IPS-NIHi7 (cell line): ENCODE measurements around the gene TTYH3.

Experiments used
- DNase-seq: peaks from one replicate; pipeline ENCODE4 v3.0.0; 2012; ENCODE audit warnings: mixed read lengths; ENCODE audit errors: extremely low spot score

TTYH3 gene

DNA sequence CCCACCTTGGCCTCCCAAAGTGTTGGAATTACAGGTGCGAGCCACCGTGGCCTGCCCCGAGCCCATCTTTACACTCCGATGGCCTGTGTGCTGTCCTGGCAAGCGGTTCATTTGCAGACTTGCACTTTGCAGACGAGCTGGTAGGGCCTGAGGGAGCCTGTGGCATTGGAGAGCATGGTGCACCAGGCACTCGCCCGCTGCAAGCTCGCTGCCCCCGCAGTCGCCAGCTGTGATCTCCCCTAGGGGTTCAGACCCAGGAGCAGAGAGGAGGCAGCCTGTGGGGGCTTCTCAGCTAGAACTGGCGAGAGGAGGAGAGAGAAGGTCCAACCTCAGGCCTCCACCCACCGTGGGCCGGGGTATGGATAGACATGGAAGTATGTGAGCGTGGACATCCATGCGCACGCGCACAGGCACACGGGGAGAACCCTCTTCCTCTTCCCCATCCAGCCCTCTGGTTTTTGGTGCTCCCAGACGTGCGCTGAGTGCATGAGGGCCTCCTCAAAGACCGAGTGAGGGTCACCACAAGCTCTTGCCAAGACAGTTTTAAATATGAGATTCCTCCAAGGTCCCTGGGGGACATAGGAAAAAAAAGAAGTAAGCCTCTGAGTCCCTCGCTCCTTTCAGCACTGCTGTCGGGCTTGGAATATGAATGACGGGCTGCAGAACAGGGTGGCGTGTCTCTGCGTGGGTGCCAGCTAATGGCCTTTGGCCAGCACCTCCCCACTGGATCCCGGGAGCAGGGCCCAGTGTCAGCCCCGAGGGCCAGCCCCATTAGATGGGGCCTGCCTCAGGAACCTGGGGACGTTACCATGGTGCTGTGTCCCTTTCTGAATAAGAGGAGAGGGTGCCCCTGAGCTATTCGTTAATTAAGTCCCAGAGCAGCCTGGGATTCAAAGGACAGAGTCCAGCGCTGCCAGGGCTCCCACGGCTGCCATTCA, 15.1 kb upstream of the TTYH3 start:
- no peak for DNase-seq

DNA sequence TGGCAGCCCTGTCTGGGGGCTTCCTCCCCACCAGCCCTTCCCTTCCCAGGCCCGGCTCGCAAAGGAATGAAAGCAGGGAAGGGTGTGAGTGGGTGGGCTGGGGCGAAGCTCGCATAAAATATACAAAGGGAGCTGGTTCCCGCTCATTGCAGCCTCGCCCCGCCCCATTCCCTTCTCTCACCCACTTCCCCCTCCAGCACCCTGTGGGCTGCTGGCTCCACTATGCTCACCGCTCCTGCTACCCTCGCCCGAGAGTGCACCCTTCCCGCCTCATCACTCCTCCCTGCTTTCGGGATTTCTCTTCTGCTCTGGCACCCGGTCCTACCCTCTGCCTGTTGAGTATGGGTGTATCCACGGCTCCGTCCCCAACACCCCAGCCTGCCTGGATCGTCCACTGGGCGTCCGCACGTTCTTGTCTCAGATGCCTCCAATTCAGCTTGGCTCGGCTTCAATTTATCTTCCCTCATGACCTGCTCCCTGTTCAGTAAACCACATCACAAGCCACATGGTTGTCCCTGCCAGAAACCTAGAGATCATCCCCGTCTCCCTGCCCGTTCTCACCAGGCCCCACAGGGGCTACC, 14.4 kb upstream of the TTYH3 start:
- no peak for DNase-seq

DNA sequence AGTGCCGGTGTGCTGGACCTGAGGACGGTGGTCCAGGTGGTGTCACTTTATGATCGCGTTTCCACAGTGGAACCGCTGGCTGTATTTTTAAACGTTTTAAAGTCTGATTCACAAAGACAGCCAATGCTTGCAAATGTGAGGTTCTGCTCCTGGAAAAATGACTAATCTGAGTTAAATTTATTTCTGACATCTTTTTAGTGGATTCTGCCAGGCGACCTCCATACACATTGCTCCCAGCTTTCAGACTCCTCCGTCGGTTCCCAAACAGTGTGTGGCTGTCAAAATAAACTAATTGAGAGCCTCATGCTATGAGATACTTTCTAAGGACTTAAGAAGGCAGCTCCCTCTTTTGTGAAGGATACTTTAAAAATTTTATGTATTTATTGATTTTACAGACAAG, 12.7 kb upstream of the TTYH3 start:
- no peak for DNase-seq

DNA sequence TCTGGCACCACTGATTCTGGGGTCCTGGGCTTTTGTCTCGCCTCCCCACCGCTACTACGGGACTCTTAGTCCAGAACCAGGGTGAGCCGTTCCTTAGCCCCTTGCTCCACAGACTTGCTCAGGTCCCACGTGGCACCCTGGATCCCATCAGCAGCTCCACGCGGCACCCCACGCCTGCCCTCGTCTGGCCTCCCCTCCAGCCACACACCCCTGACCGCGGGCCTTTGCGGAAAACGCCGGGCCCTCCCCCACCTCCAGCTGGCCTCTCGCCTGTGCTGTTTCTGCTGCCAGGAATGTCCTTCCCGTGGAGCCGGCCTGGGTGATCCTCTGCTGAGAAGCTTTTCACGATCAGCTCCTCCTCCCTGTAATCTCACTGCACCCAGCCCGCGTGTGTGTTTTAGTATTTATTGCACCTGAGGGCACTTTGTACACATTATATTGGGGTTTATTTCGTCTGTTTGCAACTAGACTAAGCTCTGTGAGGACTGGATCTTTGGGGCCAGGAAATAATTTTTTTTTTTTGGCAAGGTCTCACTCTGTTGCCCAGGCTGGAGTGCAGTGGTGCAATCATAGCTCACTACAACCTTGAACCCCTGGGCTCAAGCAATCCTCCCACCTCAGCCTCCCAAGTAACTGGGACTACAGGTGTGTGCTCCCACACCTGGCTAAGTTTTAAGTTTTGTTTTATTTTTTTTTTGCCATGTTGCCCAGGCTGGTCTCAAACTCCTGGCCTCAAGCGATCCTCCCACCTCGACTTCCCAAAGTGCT, 10.5 kb upstream of the TTYH3 start:
- DNase-seq = no peak

DNA sequence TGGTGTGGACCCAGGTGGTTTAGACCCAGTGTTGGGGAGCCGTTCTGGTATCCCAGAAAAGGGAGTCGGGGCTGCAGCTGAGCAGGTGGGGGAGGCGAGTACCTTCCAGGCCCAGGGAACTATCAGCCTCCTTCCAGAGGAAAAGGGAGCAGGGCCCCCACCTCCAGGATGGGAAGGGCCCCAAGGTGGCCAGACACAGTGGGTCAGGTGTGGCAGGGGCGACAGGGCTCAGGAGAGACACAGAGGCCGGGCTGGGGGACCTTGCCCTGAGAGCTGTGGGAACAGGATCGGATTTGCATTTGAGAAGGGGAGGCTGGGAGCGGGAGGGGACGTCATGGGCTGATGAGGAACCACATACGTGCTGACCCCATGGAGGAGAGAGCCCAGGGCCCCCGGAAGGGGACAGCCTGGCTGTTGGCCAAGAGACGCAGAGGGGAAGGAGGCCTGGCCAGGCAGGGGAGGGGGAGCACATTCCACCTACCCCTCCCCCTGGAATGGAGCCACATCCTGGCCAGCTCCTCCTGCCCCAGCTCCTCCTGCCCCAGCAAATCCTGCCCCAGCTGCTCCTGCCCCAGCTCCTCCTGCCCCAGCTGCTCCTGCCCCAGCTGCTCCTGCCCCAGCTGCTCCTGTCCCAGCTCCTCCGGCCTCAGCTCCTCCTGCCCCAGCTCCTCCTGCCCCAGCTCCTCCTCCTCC, 9.7 kb upstream of the TTYH3 start:
- peak; percentile 72 for DNase-seq

DNA sequence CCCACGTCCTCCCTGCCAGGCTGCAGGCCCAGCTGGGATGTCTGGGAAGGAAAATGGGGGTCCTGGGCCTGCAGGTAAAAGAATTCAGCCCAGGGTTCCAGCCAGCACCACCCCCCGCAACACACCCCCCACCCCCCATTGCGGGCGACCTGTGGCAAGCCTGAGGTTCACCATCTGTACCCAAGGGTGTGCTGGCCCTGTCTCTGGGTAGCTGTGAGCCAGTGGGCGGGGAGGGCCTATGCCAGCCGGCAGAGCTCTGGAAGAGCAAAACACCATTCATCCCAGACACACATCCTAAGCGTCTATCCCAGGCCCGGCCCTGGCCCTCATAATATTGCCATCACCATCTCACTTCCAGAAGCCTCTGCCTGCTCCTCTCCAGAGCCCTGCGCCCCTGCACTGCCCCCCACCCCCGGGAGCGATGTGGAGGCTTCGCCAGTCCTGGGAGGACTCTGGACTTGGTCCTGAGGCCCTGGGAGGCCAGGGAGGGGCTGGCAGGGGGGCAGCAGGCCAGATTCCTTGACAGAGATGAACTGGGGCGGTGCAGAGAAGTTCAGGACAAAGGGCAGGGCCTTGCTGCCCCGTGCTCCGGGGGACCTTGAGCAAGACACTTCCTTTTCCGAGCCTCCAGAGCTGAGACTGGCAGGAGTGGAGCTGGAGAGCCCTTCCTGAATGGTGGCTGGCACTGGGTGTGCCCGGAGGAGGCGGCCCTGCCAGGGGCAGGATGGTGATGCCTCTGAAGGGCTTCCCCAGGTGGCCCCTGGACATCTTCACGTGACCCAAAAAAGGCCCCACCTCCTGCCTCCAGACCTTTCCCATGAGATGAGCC, 8.7 kb upstream of the TTYH3 start:
- DNase-seq = no peak

DNA sequence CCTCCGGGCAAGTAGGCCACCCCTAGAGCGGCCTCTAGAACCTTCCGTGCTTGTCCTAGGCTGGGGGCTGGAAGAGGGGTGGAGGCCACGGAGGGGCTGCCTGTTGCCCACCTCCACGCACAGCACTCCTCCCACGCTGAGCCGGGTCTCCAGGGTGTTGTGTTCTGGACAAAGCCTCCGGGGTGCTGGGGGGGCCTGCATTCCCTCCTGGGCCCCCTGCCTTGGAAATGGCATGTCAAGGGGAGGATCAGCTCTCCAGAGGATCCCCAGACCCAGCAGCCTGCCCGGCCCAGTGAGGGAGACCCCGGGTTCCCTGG, 8.1 kb upstream of the TTYH3 start:
- DNase-seq = no peak

DNA sequence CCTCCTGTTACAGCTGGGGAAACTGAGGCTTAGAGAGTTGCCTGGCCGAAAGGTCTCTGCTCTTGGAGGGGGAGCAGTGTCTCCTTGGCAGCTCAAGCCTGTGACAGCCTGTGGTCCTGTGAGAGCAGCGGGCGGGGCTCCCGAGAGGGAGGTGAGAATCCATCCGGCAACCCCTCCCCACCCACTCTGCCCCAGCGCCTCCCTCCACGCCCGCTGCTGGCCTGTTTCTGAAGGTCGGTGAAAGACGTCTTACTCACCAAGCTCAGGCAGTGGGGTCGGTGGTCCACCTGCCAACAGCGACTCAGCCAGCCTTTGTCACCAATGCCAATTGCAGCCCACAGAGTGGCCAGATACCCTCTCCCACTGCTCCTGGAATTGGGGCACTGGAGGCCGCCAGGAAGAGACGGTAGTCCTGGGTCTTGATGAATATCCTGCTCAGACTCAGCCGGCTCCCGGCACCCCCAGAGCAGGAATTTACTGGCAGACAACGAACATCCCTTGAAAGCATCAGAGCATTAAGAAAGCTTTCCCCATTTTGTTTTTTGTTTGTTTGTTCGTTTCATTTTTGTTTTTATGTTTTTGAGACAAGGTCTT, 7.4 kb upstream of the TTYH3 start:
- no peak for DNase-seq

DNA sequence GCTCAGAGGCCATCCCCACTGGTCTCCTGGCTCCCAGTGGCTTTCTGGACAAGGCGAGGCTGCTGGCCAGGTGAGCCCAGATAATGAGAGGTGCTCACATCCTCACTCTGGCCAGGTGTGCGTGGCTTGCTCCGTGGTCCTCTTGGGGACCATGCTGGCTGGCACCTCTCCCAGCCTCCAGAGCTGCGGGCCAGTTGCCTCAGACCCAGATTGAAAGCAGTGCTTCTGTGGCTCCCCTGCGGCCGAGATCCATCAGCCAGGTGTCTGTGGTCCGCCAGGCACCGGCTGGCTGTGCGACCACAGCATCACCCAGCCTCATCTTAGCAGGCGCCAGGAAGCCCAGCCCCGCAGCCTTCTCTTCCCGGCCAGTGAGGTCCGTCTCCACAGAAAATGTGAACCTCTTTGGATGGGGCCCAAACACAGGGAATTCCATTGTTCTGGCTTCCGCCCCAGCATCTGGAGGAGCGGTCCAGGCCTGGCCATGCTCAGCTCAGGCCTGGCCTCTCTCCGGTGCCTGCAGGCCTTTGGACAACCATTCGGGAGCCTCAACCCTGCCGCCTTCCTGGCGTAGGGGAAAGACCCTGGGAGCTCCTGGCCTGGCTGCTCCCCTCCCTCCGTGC, 5.2 kb upstream of the TTYH3 start:
- no peak for DNase-seq

DNA sequence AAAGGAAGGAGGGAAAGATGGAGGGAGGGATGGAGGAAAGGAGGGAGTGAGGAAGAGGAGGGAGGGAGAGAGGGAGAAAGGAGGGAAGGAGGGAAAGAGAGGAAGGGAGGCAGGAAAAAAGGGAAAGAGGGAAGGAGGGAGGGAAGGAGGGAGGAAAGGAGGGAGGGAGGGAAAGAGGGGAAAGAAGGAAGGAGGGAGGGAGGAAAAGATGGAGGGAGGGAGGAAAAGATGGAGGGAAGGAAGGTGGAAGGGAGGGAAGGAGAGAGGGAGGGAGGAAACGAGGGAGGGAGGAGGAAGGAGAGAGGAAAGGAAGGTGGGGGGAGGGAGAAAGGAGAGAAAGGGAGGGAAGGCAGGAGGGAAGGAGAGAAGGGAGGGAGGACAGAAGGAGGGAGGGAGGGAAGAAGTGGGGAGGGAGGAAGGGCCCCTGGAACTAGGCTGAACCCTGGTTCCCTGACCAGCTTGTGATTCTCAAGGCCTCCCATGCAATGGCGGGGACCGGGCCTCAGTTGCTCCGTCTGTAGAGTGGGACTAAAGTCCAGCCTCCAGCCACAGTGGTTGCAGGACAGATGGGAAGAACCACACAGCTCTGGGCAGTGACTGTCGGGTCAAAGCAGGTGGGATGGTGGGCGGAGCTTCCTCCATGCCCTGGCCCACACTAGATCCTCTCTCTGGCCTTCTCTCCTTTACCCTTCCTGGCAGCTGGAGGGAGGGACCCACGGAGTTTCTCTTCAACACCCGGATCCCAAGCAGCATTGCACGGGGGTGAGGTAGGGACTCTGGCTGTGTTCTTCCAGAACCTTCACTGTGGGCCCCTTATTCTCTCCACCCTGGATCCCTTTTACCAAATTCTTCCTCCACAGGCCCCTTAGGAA, 4.3 kb upstream of the TTYH3 start:
- DNase-seq = no peak

DNA sequence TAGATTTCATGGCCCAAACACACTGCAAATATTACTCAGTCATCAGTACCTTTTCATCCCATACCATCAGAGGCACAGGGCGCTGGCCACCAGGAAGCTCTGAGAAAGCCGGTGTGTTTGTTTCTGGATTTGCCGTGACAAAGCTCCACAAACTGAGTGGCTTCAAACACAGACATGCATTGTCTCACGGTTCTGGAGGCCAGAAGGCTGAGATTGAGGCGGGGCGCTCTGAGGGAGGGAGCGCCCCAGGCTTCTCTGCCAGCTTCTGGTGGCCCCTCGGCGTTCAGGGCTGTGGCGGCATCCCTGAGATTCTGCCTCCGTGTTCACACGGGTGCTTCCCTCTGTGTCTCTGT, 3.7 kb upstream of the TTYH3 start:
- no peak for DNase-seq

DNA sequence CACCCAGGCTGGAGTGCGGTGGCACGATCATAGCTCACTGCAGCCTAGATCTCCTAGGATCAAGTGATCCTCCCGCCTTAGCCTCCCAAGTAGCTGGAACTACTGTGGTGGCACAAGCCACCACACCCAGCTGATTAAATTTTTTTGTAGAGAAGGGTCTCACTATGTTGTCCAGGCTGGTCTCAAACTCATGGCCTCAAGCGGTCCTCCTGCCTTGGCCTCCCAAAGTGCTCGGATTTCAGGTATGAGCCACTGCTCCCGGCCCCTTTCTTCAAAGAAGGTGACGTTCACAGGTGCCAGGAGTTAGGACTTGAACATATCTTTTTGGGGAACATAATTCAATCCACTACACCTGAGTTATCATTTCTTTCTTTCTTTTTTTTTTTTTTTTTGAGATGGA, 2.9 kb upstream of the TTYH3 start:
- DNase-seq = no peak

DNA sequence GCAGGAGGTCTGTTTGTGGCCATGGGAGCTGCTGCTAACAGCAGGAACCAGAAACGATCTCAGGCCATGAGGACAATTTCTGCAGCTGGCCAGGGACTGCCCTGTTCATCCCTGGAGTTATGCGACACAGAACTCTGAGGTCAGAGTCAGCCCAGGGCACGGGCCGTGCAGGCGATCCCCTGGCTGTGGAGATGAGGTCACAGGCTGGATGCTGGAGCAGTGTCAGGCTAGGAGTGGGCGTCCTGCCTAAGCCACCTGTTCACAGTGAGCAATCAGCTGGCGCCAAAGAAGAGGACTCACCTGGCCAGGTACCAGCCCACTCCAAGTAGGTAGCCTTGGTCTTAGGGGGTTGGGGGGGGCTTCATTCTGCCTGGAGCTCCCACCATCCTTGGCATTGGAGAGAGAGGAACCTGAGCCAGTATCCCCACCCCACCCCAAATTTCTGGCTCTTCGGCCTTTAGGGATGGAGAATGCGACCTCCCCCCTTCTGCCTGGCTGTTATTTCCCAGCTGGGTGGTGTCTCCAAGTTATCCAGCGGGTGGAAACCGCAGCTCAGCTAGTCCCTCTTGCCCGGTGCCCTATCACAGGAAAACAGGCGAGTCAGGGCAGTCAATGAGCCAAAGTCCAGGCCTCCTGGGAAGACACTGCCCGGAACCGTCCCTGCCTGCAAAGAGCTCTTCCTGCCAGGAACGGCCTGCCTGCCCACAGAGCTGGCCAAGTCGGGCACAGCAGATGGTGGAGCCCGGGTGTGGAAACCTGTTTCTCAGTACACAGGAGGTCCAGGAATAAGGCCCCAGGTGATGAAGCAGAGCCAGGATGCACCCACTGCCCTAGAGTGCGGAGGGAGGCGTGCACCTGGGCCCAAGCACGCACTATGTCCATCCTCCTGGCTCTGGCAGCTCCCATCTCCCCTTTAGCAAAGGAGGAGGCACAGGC, 1.8 kb upstream of the TTYH3 start:
- no peak for DNase-seq

DNA sequence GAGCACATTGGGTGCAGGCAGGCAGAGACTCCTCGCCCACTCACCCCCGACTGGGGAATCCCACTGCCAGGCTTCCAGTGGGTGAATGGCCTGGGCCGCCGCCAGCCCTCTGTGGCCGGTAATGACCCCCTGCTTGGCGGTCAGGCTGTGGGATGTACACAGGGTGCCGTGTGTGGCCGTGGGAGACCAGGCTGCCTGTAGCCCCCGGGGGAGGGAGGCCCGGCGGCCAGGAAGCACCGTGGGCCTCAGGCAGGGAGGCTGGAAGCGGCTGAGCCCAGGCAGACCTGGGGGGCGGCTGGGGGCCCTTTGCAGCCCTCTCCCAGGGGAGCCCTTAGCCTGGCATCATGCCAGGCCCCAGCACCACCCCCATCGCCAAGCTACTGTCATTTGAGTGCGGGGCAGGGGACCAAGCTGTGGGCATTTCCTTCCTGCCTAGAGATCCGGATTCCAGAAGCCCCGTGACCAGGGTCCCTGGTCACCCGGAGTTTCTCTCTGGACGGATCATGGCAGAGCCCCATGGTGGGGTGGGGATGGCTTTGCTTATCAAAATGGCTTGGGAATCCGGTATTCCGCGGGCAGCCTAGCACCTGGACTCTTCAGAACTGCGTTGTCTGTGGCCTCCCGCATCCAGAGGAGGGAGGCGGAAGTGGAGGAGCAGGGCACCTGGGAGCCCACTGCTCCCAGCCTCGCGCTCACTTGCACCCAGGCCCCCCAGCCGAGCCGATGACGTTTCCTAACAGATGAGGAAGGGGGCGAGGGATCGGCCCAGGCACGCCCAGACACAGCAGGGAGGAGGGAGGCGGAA, 1.1 kb downstream of the TTYH3 start:
- peak; percentile 49 for DNase-seq

DNA sequence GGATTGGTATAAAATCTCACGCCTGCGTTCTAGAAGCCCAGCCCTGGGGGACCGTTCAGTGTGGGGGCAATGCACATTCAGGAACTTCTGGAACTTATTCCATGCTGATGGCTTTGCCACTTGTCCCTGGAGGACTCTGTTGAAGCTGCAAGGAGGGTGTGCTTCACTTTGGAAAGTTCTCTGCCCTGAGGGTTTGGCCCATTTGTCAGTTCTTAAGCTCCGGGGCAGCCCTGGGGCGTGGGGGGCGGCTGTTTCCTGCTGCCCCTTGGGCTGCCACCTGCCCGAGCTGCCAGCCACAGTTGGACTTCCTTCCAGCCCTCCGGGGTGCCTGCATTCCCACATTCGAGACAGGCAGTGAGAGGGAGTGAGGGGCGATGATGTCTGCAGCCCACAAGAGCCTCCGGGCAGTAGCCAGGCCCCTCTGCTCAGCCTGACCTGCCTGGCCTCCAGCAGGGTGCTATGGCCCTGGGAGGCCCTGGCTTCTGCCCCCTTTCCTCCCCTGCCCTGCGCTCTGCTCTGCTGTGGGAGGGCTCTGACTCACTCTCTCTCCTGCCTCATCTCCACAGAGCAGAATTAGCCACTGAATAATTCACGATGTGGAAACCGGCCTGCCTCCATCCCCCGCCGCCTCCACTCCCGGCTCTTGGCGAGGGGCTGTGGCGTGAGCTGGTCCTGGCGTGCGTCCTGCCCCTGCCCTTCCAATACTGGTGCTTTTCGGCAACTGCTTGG, 1.9 kb downstream of the TTYH3 start:
- no peak for DNase-seq

DNA sequence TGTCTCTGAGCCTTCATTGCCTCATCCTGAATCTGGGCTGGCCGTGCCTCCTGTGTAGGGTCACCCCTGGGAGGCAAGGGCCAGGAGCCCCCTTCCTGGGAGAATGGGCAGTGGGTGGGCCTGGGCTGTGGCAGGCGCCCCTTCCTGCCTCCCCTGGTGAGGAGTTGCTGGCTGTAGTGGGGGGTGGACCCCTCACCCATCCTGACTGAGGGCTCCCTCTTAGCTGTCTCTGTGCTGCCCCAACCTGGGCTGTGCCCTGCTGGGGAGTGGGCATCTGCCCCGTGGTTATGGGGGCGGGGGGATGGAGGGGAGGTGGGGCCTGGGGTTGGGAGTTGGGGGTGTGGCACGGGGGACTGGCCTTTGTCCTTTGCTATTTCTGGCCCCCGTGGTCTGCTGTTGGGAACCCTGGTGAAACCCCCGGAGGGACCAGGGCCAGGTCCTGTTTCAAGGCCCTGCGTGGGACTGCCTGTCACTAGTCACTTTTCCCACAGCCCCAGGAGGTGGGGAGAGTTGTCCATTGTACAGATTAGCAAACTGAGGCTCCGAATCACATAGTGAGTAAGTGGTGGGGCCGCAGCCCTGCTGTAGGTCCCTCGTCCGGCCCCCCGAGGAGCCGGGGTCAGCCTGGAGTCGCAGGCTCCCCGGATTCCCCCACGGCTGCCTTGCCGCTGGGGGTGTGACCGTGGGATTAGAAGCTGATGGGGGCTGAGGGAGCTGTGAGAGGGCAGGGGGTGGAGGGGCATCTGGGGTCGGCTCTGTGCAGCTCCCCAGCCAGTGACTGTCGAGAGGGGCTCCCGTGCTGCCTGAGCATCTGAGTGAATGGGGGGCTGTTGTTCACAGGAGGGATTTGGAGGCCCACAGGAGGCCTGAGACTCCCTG, 2.7 kb downstream of the TTYH3 start:
- no peak for DNase-seq
